Adrenal gland (tissue), 12 donors: ENCODE results near the gene RIPPLY1. TPM values are rescaled to one million over a fixed set of nuclear protein-coding genes. Genes with fewer than 3 reads are reported as not detected.
A peak's percentile ranks its signal among the peaks of the same experiment; 100 is the strongest.

Source experiments
- DNase-seq, 7 donors: peaks; one replicate each; pipeline ENCODE4 v3.0.0-alpha.2; 2019 to 2020
- H3K27ac ChIP-seq, 5 donors: fragments of 200-600 bp; sonication (generic) in 4 of 5; 1 replicate in 3 of 5; 2 replicates in 2 of 5; pipeline versions ENCODE4 v1.5.1 to v1.8.0; 2016 to 2020; ENCODE audit warnings: mild to moderate bottlenecking in 1 of 5
- H3K27me3 ChIP-seq: fragments of 200-600 bp; 2 replicates; pipeline ENCODE4 v1.8.0; 2021
- H3K36me3 ChIP-seq, 2 donors: fragments of 200-600 bp; replicated peaks in 1 of 2; 1 replicate in 1 of 2; 2 replicates in 1 of 2; pipeline versions ENCODE4 v1.5.1 to v1.8.0; 2018 to 2022
- H3K4me1 ChIP-seq, 2 donors: fragments of 200-600 bp; replicated peaks in 1 of 2; 1 replicate in 1 of 2; 2 replicates in 1 of 2; pipeline versions ENCODE4 v1.5.1 to v1.8.0; 2018 to 2021
- H3K4me3 ChIP-seq, 4 donors: fragments of 200-600 bp; sonication (generic) in 3 of 4; one replicate each; pipeline ENCODE4 v1.5.1; 2016 to 2018
- H3K9me3 ChIP-seq, 3 donors: fragments of 200-600 bp; sonication (generic) in 1 of 3; replicated peaks in 1 of 3; 1 replicate in 2 of 3; 2 replicates in 1 of 3; pipeline versions ENCODE4 v1.5.1 to v1.8.0; 2016 to 2021
- POLR2A ChIP-seq, 2 donors: fragments of 450-650 bp; IDR thresholded peaks; one replicate each; pipeline ENCODE4 v1.6.1; 2017; ENCODE audit warnings: antibody characterized with exemption in 2 of 2, mild to moderate bottlenecking in 2 of 2, moderate library complexity in 1 of 2
- WGBS, 4 donors: extraction: QIAGEN DNeasy Blood & Tissue Kit in 2 of 4; methylation state at CpG; one replicate each; pipeline versions ENCODE4 v1.1.5 to v1.1.7; 2013 to 2017; 5-methylcytosine and 5-hydroxymethylcytosine counted together
- intact Hi-C, 2 donors: fragments of 100-400 bp; cut with DNase I; formaldehyde crosslinking; loops; one replicate each; pipeline versions ENCODE4 v1.14.1 to v1.15.0; 2022 to 2023
- polyA plus RNA-seq, 3 donors: library from polyadenylated mRNA; stranded (reverse); fragments of 200-250 nt in 2 of 3; fragments of 350-450 nt in 1 of 3; fragmentation: Illumina TruSeq in 1 of 3; extraction: RNeasy Lipid Tissue Mini Kit (QIAGEN cat#74804) in 1 of 3; gene quantifications; one replicate each; pipeline ENCODE4 v1.2.3, GENCODE V29; 2013 to 2014
- total RNA-seq, 9 donors: library from RNA; depleted of rRNA in 4 of 9; stranded (reverse); fragments of >200 nt in 4 of 9; fragments of 120-200 nt in 1 of 9; fragmentation: NEBNext Ultra II Directional in 1 of 9; extraction: Animal tissue kit (Norgen Biotek cat#: 25700) in 1 of 9; gene quantifications; one replicate each; pipeline versions ENCODE4 v1.1.0 to v1.2.4, GENCODE V29; 2013 to 2023
- TF ChIP-seq, protein P1 (sequence below), 6 experiments: fragments of 450-650 bp in 4 of 6; fragments of 200-600 bp in 2 of 6; sonication (generic) in 1 of 6; IDR thresholded peaks; 1 replicate in 5 of 6; 2 replicates in 1 of 6; pipeline versions ENCODE4 v1.5.1 to v1.8.0; 2016 to 2021; ENCODE audit warnings: antibody characterized with exemption in 6 of 6, mild to moderate bottlenecking in 2 of 6, moderate library complexity in 1 of 6
- donor health status: healthy with polysubstance abuse.
- donor health status: Bipolar disorder and iron deficiency.
- donor health status: DM: yes; HTN: yes; CAD: no.
- donor health status: DM: no; HTN: no; CAD: no.
- donor health status: DM: no; HTN: no; CAD: no.
- donor health status: DM: yes; HTN: yes; CAD: no.

Gene RIPPLY1
- total and polyA plus RNA-seq, 12 donors, result 0.25 to 0.80 (median 0.34) TPM; not detected in 9

DNA sequence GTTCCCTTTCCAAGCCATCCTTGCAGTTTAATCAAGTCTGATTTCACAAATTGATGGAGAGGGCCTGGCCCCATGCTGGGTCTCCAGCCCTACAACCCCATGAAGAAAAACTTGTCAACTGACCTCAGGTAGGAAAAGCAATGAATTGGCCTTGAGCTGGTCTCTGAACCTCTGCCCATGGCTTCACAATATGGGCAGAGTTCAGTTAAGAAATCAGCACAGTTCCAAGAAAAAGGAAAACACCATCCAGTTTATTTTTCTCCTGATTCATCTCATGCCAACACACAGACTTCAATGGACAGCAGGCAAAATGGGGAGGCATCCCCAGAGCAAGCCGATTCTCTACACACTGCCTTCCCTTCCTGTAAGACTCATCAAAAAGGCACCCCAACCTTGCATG is 3.3 kb downstream of the RIPPLY1 start:
- Histone ChIP-seq H3K36me3 (no peaks in the 10 kb centered on the region), H3K27ac (peak overlapping the region in 1 of 5 donors; percentile 45), H3K4me3 (no peak overlapping the region), H3K4me1 (peaks cover 0 to 7% of the 10 kb centered on the region in 2 donors), H3K27me3 (no peaks in the 10 kb centered on the region), H3K9me3 (no peaks in the 10 kb centered on the region)
- DNase-seq, result no peak
- 50 to 89% (median 58%) methylated on average over 1 of the region's 1 CpG; no CpG with 5 or more reads in 1 of the 4 donors for WGBS, 4 donors
- TF ChIP-seq, protein P1, sequence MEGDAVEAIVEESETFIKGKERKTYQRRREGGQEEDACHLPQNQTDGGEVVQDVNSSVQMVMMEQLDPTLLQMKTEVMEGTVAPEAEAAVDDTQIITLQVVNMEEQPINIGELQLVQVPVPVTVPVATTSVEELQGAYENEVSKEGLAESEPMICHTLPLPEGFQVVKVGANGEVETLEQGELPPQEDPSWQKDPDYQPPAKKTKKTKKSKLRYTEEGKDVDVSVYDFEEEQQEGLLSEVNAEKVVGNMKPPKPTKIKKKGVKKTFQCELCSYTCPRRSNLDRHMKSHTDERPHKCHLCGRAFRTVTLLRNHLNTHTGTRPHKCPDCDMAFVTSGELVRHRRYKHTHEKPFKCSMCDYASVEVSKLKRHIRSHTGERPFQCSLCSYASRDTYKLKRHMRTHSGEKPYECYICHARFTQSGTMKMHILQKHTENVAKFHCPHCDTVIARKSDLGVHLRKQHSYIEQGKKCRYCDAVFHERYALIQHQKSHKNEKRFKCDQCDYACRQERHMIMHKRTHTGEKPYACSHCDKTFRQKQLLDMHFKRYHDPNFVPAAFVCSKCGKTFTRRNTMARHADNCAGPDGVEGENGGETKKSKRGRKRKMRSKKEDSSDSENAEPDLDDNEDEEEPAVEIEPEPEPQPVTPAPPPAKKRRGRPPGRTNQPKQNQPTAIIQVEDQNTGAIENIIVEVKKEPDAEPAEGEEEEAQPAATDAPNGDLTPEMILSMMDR (IDR thresholded peaks at IDR 0.05), result no peak
- TF ChIP-seq POLR2A (IDR thresholded peaks at IDR 0.05), result no peak
- intact Hi-C loops, result loop anchor here in 1 of 2 donors (5.0 kb wide), 1 partner anchor 52 kb away; no protein-coding TSS in a partner anchor

DNA sequence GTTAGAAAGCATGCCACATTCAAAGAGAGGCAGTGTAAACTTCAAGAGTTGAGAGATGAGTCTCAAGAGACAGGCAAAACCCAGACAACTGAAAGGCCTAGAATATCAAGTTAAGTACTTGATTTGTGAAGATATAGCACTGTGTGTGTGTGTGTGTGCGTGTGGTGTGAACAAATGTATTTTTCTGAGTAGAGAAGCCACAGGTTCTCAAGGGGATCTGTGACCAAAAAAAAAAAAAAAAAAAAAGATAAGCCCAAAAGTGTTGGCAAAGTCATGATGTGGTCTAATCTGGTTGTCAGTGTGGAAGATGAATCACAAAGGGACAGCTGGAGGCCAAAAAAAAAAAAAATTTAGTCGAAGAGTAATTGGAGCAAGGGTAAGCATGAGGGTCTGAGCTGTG is 3.9 kb downstream of the RIPPLY1 start:
- H3K27ac ChIP-seq, result peak overlapping the region in 2 of 5 donors; percentile 6 to 23
- no peak for TF ChIP-seq POLR2A (IDR thresholded peaks at IDR 0.05)
- TF ChIP-seq, protein P1 (IDR thresholded peaks at IDR 0.05), result no peak
- DNase-seq, result no peak
- H3K36me3 ChIP-seq, result no peaks in the 10 kb centered on the region
- intact Hi-C loops, result loop anchor here in 1 of 2 donors (5.0 kb wide), 1 partner anchor 53 kb away; no protein-coding TSS in a partner anchor
- WGBS, 4 donors, result 35 to 45% (median 37%) methylated on average over 2 of the region's 2 CpGs
- no peaks in the 10 kb centered on the region for H3K9me3 ChIP-seq
- H3K4me3 ChIP-seq, result no peak overlapping the region
- no peaks in the 10 kb centered on the region for H3K27me3 ChIP-seq
- peaks cover 0 to 8% of the 10 kb centered on the region in 2 donors for H3K4me1 ChIP-seq

DNA sequence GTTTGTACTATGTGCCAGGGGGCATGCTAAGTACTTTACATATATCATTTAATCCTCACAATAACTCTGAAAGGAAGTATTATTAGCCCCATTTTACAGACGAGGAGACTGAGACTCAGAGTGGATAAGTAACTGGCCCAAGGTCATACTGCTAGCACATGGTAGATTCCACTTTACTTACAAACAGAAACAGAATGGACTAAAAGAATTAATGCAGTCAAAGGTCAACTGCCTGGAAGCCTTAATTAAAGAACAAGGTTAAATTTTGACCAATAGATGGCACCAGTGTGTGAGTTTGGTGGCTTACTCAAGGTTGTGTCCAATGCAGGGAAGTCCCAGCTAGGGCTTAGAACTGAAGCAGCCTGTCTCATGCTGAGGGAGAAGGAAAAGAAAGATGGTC is 4.7 kb downstream of the RIPPLY1 start:
- peak in 3 of 7 donors; percentile 31 to 45 (median 34) for DNase-seq
- Histone ChIP-seq H3K4me3 (no peak overlapping the region), H3K27me3 (no peaks in the 10 kb centered on the region), H3K4me1 (peaks cover 0 to 8% of the 10 kb centered on the region in 2 donors), H3K9me3 (no peaks in the 10 kb centered on the region), H3K36me3 (no peaks in the 10 kb centered on the region), H3K27ac (no peak overlapping the region)
- WGBS, 4 donors, result 18 to 40% (median 25%) methylated on average over 1 of the region's 1 CpG
- intact Hi-C loops, result loop anchor here in 1 of 2 donors (5.0 kb wide), 1 partner anchor 54 kb away; no protein-coding TSS in a partner anchor
- TF ChIP-seq POLR2A (IDR thresholded peaks at IDR 0.05), result no peak
- TF ChIP-seq, protein P1 (IDR thresholded peaks at IDR 0.05), result peak; percentile 11 to 48 (median 40)

DNA sequence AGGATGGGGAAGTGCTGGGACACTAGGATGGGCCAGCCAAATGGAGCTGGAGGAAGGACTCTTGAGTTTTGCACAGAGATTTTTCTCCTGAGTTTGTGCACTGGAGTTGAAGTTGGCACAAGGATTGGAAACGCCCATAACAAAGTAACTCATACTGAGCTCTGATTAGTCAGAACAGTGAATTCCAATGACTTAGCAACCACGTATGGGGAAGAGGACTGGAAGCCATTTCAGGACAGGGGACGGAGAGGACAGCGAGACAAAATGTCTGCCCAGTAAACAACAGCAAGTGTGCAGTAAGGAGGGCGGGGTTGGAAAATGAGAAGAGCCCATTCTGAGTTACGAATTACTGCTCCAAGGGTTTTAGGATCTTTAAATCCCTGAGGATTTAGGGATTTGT is 5.9 kb downstream of the RIPPLY1 start:
- no peak overlapping the region for H3K4me3 ChIP-seq
- intact Hi-C loops, result loop anchor here in 1 of 2 donors (5.0 kb wide), 1 partner anchor 55 kb away; no protein-coding TSS in a partner anchor
- H3K27me3 ChIP-seq, result no peaks in the 10 kb centered on the region
- H3K27ac ChIP-seq, result no peak overlapping the region
- WGBS, 4 donors, result 68 to 75% (median 71%) methylated on average over 6 of the region's 6 CpGs
- H3K4me1 ChIP-seq, result peaks cover 0 to 8% of the 10 kb centered on the region in 2 donors
- TF ChIP-seq POLR2A (IDR thresholded peaks at IDR 0.05), result no peak
- TF ChIP-seq, protein P1 (IDR thresholded peaks at IDR 0.05), result no peak
- no peak for DNase-seq
- H3K36me3 ChIP-seq, result no peaks in the 10 kb centered on the region
- no peaks in the 10 kb centered on the region for H3K9me3 ChIP-seq
